GM18502 (cell line): ENCODE measurements around the gene PNLIP.

Experiments
- ATAC-seq: cut with Tn5 transposase; IDR thresholded peaks from one replicate; pipeline ENCODE4 v1.9.1; 2021; ENCODE audit warnings: mild to moderate bottlenecking; ENCODE audit not compliant: unreplicated experiment, poor library complexity

Gene PNLIP

DNA sequence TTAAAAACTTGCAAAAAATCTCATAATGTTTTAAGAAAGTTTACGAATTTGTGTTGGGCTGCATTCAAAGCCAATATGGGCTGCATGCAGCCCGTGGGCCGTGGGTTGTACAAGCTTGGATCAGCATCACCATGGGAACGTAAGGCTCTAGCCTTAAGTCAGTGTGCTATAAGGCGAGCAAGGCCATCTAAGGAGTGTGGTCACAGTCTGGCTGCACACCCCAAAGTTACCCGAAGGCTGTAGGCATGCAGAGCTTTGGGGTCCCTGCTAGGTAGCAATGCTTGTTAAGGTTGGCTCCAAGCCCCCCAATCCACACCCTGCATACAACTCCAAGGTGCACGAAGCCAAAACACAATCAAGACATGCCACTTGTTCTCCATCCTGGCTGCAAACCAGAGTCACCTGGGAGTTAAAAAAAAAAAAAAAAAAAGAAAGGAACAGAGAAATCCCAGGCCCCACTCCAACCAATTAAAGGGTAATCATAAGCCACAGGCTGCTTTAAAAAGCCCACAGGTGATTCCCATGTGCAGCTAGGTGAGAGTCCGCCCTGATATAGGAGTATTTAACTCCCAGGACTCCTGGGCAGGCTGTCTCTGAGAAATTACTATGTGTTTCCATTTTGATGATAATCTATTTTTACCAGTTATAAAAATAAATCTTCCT, 66.5 kb downstream of the PNLIP start:
- no peak for ATAC-seq

DNA sequence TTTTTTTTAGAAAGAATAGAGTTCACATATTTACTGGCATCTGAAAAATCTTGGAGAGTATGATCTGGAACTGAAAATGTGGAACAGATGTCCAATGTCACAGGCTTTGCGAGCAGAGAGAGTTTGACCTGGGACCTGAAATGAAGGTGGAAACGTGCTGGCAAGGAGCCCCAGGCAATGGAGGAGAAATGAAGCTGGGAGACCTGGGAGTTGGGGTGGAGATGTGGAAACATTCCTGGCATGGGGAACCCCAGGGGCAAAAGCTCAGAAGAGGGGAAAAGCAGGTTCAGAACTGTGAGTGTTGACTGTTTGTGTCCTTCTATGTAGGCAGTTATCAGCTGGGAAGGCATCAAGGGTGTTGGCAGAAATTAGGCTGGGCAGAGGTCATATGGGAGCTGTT, 67.7 kb downstream of the PNLIP start:
- ATAC-seq: no peak

DNA sequence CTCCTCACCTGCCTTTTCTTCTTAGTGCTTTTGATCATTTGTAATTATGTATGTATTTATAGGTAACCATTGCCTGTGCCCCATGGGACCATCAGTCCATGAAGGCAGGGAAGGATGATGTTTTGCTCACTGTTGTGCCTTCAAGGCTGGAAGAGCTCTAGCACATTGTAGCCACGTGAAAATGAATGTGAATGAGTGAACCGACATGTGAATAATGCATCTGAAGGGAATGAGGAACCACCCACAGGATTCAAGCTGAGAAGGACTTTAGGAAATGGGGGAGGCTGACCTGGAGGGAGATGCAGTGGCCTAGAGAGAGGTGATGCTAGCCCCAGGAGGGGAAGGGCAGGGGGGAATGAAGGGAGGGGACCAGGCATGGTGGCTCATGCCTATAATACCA, 69.1 kb downstream of the PNLIP start:
- no peak for ATAC-seq

DNA sequence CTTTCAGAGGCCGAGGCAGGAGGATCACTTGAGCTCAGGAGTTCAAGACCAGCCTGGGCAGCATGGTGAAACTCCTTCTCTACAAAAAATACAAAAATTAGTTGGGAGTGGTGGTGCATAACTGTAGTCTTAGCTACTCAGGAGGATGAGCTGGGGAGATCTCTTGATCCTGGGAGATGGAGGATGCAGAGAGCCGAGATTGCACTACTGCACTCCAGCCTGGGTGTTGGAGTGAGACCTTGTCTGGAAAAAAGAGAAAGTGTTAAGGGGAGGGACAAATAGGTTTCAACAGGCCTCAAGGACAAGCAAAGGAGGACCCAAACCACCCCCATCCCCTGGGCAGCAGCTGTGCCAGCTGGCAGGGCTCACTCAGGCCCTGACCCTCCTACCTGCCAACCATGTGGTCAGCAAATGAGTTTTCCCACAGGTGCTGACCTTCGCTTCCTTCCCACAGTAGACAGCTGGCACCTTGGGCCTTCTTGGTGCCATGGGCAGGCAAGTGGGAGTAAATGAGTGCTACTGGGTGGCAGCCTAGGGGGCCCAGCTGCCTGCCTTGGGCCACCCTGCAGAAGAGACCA, 69.6 kb downstream of the PNLIP start:
- ATAC-seq: no peak
